Activated naive CD8-positive, alpha-beta T cell treated with anti-CD3 and anti-CD28 coated beads, Interleukin-2, amount 50 U/mL, for 16 hours (primary cell): ENCODE data around the gene NRIP3.

ENCODE experiments used
- DNase-seq: peaks from one replicate; pipeline ENCODE4 v3.0.0-alpha.2; 2020; ENCODE audit warnings: low read depth, low spot score

Gene NRIP3

DNA sequence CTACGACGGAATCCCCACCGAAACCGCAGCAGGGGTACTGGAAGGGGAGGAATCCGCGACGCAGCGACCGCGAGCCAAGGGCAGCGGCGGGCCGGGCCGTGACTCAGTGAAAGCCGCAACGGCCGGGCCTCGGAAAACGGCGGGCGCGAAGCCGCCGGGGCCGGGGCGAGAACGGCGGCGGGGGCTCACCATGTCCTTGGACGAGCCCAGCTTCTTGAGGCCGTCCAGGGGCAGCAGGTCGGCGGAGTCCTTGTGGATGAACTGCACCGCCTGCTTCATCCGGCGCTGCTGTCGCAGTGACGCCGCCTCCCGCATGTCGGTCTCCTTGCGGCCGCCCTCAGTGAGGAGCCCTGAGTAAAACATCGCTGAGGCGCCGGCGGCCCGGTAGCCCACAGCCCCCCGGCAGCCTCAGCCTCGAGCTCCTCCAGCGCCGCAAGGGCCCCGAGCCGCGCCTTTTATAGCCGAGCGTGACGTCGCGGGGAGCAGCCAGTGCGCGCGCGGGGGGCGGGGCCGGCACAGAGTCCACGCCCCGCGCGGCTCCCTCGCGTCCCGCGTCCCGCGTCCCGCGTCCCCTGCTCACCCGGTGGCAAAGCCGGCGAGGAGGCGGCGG is at the start of gene NRIP3:
NRIP3 (minus strand) TSS at position 429 of the 610 bp plus-strand sequence; CDS start at position 363, 66 bp downstream.
- DNase-seq = peak; percentile 46

- DNase-seq = no peak
Observed at GRCh38 chr11:9052316-9052715, 48.5 kb upstream of the NRIP3 start.

DNA sequence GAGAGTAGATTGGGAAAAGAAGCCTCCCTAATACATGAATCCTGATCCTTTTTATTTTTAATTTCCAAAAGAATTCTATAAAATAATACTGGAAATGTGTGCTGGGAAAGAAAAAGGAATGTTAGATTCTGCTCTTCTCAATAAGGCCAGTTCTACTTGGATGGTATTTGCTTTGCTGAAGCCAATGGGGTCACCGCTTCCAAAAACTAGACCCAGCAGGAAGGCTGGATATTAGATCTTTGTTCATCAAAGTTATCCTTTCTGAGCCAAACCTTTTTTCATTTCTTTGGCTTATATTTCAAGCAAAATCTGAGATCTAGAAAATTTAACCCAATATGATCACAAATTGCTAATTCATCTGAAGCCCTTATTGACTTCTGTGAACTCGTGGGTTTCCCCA is 46.2 kb upstream of the NRIP3 start:
- DNase-seq = no peak

GRCh38 chr11:9047964-9048523 is 44.2 kb upstream of the NRIP3 start:
- DNase-seq = no peak

DNA sequence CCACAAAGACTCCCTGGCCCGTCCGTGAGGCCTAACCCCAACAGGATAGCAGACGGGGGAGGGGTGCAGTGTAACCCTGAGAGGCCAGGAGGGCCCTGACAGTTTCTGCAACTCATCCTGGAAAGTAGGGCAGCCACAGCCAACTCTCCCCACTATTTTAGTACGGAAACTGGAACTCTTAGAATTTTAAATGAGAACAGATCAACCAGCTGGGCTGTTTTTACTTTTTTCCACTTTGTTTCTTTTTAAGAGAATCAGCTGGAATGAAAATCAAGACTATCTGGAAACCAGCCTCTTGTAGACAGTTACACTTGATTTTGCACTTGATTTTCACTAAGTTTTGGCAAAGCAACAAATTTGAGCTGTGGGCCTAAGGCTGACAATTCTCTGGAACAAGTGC is 42.7 kb upstream of the NRIP3 start:
- DNase-seq = no peak

DNA sequence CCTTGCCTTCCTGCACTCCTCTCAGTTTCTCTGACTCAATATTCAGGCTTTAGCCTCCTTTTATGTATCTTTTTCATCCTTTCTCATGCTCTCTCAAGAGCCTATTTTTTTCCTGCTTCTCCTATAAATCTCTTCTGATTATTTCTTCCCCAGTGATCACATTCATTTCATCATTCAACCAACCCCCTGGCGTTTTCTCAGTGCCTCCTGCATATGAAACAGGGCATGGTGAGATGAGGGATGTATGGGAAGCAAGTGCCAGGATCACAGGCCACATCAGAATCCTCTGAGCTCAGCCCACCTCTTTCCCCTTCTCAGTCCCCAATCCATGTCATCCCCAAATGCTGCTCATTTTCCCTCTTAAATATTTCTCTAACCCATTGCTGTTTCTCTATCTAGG is 38.7 kb upstream of the NRIP3 start:
- no peak for DNase-seq

DNA sequence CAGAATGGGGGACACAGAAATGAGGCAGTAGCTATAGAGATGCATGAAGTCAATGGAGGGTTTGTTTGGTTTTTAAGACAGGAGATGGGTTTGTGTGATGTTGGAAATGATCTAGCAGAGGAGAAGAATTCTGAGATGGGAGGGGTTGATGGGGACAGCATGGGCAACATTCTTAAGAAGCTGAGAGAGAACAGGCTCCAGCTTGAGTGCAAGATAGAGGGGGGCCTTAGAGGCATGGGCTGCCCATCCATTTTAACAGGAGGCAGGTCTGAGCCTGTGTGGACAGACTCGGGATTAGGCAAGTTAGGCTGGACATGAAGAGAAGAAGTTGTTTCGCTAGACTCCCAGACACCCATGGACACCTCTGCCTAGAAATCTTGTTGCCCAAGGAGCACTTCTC is 37.9 kb upstream of the NRIP3 start:
- DNase-seq = no peak

GRCh38 chr11:9040410-9040809 is 36.6 kb upstream of the NRIP3 start:
- no peak for DNase-seq

DNA sequence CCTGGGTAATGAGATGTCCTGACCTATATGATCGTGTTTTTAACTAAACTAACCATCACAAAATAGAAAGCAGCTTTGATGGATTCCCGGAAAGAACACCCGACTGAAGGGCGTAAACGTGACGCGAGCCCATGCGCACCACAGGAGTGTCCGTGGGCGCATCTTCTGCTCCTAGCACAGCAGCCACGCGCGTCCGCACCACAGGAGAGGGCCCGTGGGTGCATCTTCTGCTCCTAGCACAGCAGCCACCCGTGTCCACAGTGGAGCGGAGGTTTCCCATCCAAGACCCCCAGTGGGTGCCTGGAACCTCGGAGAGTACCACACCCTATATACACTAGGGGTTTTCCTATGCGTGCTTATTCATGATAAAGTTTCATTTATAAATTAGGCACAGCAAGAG is 36.1 kb upstream of the NRIP3 start:
- DNase-seq = no peak

- no peak for DNase-seq
Observed at GRCh38 chr11:9039198-9039597, 35.4 kb upstream of the NRIP3 start.

GRCh38 chr11:9038541-9038940 is 34.7 kb upstream of the NRIP3 start:
- DNase-seq = no peak

DNA sequence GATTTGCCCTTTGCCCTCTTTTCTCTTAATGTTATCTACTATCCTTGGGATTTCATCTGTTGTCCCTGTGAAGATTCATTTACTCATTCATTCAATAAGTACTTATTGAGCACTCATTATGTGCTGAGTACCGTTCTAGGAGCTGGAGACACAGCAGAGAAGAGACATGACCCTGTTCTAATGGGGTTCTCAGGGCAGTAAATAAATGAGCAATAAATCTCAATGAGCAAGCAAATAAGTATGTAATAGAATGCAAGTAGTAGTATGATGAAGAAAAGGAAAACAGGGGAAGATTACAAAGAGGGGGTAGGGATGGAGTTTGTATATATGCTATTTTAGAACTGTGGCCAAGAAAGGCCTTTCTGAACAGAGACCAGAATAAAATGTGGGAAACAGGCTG is 34.2 kb upstream of the NRIP3 start:
- DNase-seq = no peak

- DNase-seq = no peak
Observed at GRCh38 chr11:9037046-9037780, 33.4 kb upstream of the NRIP3 start.

- DNase-seq = no peak
Observed at GRCh38 chr11:9030601-9031000, 26.8 kb upstream of the NRIP3 start.

- DNase-seq = no peak
Observed at GRCh38 chr11:9029422-9029821, 25.6 kb upstream of the NRIP3 start.

DNA sequence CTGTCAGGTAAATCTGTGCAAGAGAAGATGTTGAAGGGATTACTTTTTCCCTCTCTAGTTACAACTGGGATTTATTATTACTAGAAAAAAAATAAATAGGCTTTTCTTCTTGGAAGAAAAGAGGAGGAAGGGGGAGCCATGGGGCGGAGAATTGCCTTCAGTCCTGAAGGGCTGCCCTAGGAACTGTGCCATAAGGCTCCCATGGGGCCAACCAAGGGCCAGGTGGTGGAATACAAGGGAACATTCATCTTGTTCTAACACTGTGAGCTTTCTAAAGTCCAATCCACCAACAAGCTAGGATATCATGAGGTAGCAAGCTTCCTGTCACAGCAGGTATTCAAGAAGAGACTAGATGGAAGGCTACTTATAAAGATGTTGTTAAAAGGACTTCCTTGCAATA is 24.8 kb upstream of the NRIP3 start:
- DNase-seq = no peak

GRCh38 chr11:9025101-9025850 is 21.5 kb upstream of the NRIP3 start:
- no peak for DNase-seq

GRCh38 chr11:9022961-9023680 is 19.3 kb upstream of the NRIP3 start:
- no peak for DNase-seq

DNA sequence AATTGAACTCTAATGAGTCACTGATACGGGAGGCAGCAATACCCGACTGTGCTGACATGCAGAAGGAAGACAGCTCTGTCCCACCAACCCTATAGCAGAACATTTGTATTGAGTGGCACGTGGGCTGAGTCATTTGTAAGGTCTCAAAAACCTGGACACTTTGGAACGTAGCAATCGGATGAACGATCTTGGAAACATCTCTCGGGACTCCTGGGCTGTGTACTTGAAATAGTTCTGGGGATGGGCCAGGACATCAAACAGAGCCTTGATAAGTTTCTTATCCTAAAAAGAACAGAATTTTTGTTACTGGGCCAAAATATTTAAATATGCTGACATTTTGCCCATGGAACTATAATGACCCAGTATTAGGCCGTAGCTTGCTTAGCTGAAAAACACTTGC is 17.1 kb upstream of the NRIP3 start:
- no peak for DNase-seq

DNA sequence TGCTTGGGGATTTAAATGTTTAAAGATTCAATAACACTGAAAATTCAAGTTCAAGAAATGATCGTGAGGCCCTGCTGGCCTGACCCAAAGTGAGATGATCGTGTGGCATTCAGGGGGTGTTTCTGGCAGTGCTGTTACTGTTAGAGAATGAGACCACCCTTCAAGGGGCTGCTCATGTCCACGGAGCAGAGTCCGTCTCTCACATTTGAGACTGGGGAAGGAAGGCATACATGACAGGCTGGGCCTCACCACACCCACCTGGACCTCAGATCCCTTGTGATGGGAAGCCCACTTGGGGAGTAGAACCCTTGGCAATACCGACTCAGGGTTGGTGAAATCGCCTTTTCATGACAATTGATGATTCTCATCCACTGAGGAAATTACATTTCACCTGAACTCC is 16.1 kb upstream of the NRIP3 start:
- no peak for DNase-seq

DNA sequence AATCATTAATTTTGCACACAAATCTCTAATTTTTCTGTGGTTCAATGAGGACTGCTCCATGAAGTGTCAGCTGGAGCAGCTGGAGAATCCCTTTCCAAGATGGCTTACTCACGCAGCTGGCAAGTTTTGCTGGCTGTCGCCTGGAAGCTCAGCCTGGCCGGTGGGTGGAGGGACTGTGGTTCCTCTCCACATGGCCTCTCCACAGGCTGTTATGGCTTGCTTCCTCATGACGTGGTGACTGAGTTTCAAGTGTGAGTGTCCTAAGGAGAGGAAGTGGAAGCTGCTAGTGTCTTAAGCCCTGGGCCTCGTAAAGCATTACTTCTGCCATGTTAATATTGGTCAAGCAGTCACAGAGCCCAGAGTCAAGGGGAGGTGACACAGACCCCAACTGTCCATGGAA is 14.0 kb upstream of the NRIP3 start:
- DNase-seq = no peak
